ENCODE results near the gene ETNK2.

Gene ETNK2

GRCh38 chr1:204177133-204177532 lies 25.3 kb upstream of the ETNK2 start:
- no peak for DNase-seq (ENCODE audit: low read depth in 2 of 2)

- no peak for DNase-seq (ENCODE audit: low read depth in 2 of 2)
These were observed 24.2 kb upstream of the ETNK2 start for GRCh38 chr1:204176049-204176448.

GRCh38 chr1:204174958-204175357 lies 23.1 kb upstream of the ETNK2 start:
- no peak for DNase-seq (ENCODE audit: low read depth in 2 of 2)

GRCh38 chr1:204172404-204173029 lies 20.7 kb upstream of the ETNK2 start:
- DNase-seq (ENCODE audit: low read depth in 2 of 2) = no peak

GRCh38 chr1:204171751-204172178 lies 19.9 kb upstream of the ETNK2 start:
- no peak for DNase-seq (ENCODE audit: low read depth in 2 of 2)

GRCh38 chr1:204170494-204171155 lies 18.8 kb upstream of the ETNK2 start:
- DNase-seq (ENCODE audit: low read depth in 2 of 2) = no peak

- no peak for DNase-seq (ENCODE audit: low read depth in 2 of 2)
These were observed 18.0 kb upstream of the ETNK2 start for GRCh38 chr1:204169858-204170257.

- DNase-seq (ENCODE audit: low read depth in 2 of 2) = no peak
These were observed 15.9 kb upstream of the ETNK2 start for GRCh38 chr1:204167730-204168129.

GRCh38 chr1:204166219-204166618 lies 14.4 kb upstream of the ETNK2 start, which contains the start of gene REN:
Gene REN, minus strand, starts transcription at chr1:204166337. Its CDS starts 44 bp downstream, at chr1:204166293.
- DNase-seq (ENCODE audit: low read depth in 2 of 2) = no peak

- DNase-seq (ENCODE audit: low read depth in 2 of 2) = peak in 1 of 2 experiments; percentile 18
These were observed 10.7 kb upstream of the ETNK2 start for GRCh38 chr1:204162494-204163074.

GRCh38 chr1:204161609-204162493 lies 10.0 kb upstream of the ETNK2 start:
- DNase-seq (ENCODE audit: low read depth in 2 of 2) = no peak

- DNase-seq (ENCODE audit: low read depth in 2 of 2) = no peak
These were observed 6.1 kb upstream of the ETNK2 start for GRCh38 chr1:204157962-204158361.

- DNase-seq (ENCODE audit: low read depth in 2 of 2) = no peak
These were observed 4.0 kb upstream of the ETNK2 start for GRCh38 chr1:204155881-204156280.

GRCh38 chr1:204154568-204155255 lies 2.9 kb upstream of the ETNK2 start:
- no peak for DNase-seq (ENCODE audit: low read depth in 2 of 2)

GRCh38 chr1:204153667-204154066 lies 1.8 kb upstream of the ETNK2 start:
- no peak for DNase-seq (ENCODE audit: low read depth in 2 of 2)

- DNase-seq (ENCODE audit: low read depth in 2 of 2) = no peak
These were observed 633 bp upstream of the ETNK2 start for GRCh38 chr1:204152310-204153044.

GRCh38 chr1:204150702-204151551 lies 917 bp downstream of the ETNK2 start:
- no peak for DNase-seq (ENCODE audit: low read depth in 2 of 2)

GRCh38 chr1:204149635-204150565 lies 1.9 kb downstream of the ETNK2 start:
- no peak for DNase-seq (ENCODE audit: low read depth in 2 of 2)

- no peak for DNase-seq (ENCODE audit: low read depth in 2 of 2)
These were observed 2.7 kb downstream of the ETNK2 start for GRCh38 chr1:204149107-204149506.

Data from fibroblast of skin of left biceps (primary cell).